MCF 10A (cell line): Measurements from ENCODE around the gene STYK1. TPM values are rescaled to one million over a fixed set of nuclear protein-coding genes. Genes with fewer than 3 reads are reported as not detected.

Experiments used
- BruUV-seq: library from RNA; stranded (reverse); fragments of 400-500 nt; replicated peaks from 2 replicates; lab custom pipeline; 2021; lab: Mats Ljungman, UMichigan
- CTCF ChIA-PET: fragments of 300-600 bp; sonication (Branson Sonifier 250); formaldehyde crosslinking; extraction: SDS; loops from one replicate; lab custom pipeline; 2021; ENCODE audit warnings: antibody characterized with exemption, inconsistent platforms; lab: Yijun Ruan, JAX
- POLR2A ChIA-PET: fragments of 300-600, 350-650 bp; sonication (Branson Sonifier 250); formaldehyde crosslinking; extraction: SDS; loops from one replicate; lab custom pipeline; 2020; ENCODE audit warnings: antibody characterized with exemption, inconsistent platforms; lab: Yijun Ruan, JAX
- DNase-seq: peaks from one replicate; pipeline ENCODE4 v3.0.0-alpha.2; 2018; ENCODE audit not compliant: unreplicated experiment
- H3K27ac Mint-ChIP-seq: one replicate; pipeline ENCODE4 v1.8.0; 2022; ENCODE audit warnings: mild to moderate bottlenecking, low read depth, mixed read lengths; ENCODE audit not compliant: unreplicated experiment
- H3K27me3 Mint-ChIP-seq: one replicate; pipeline ENCODE4 v1.8.0; 2022; ENCODE audit warnings: mixed read lengths; ENCODE audit not compliant: insufficient read depth, unreplicated experiment
- H3K36me3 Mint-ChIP-seq: one replicate; pipeline ENCODE4 v1.8.0; 2022; ENCODE audit warnings: mild to moderate bottlenecking, moderate library complexity, mixed read lengths; ENCODE audit not compliant: insufficient read depth, unreplicated experiment
- H3K4me1 Mint-ChIP-seq: one replicate; pipeline ENCODE4 v1.8.0; 2022; ENCODE audit warnings: mixed read lengths; ENCODE audit not compliant: insufficient read depth, unreplicated experiment
- H3K4me3 Mint-ChIP-seq: one replicate; pipeline ENCODE4 v1.8.0; 2022; ENCODE audit warnings: mild to moderate bottlenecking, moderate library complexity, mixed read lengths; ENCODE audit not compliant: unreplicated experiment
- H3K9me3 Mint-ChIP-seq: one replicate; pipeline ENCODE4 v1.8.0; 2022; ENCODE audit warnings: mixed read lengths; ENCODE audit not compliant: unreplicated experiment
- CTCF ChIP-seq: fragments of 200-600 bp; IDR thresholded peaks from one replicate; pipeline ENCODE4 v1.8.0; 2022; ENCODE audit warnings: antibody characterized with exemption, mild to moderate bottlenecking; ENCODE audit not compliant: unreplicated experiment
- intact Hi-C: fragments of 100-400 bp; cut with micrococcal nuclease; formaldehyde crosslinking; loops from 2 replicates; pipeline ENCODE4 v1.14.1; 2022
- total RNA-seq: library from RNA; stranded (reverse); gene quantifications from 2 replicates; pipeline ENCODE4 v1.2.3, GENCODE V29; 2022

Gene STYK1
- total RNA-seq, 1 experiment from 2014 or later: 0.14 TPM

DNA sequence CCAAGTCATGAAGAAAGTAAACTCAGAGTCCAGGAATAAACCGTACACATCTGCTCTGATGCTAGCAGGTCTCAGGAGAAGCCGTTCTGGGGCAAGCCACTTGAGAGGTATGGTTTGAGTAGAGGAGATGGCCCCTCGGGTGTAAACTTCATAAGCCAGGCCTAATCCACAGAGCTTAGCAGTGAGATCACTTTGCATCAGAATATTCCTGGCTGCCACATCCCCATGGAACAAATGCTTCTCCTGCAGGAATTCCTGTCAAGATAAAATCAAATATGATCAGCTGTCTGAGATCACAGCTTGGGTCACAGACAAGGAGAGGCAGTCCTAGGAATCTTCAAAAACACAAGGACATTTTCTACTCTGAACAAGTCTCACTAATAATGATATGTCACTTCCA lies 49.2 kb downstream of the STYK1 start:
- intact Hi-C loops: no loop called here
- Mint-ChIP-seq H3K9me3 (no peaks in the 10 kb centered on the region), H3K27me3 (no peaks in the 10 kb centered on the region), H3K4me1 (no peaks in the 10 kb centered on the region), H3K36me3 (no peaks in the 10 kb centered on the region), H3K27ac (no peak overlapping the region), H3K4me3 (no peak overlapping the region)
- no TSS peak for BruUV-seq
- DNase-seq: no peak
- CTCF ChIA-PET: no interaction called here
- TF ChIP-seq CTCF: no peak
- POLR2A ChIA-PET: interaction anchor here (0.7 kb wide), 1 partner anchor 9 kb away, joined by 4 read pairs; no protein-coding TSS in a partner anchor

- intact Hi-C loops: no loop called here
- no peak overlapping the region for H3K27ac Mint-ChIP-seq
Observed at GRCh38 chr12:10623131-10623530, 50.7 kb downstream of the STYK1 start.

GRCh38 chr12:10621278-10621677 lies 52.6 kb downstream of the STYK1 start:
- H3K4me1 Mint-ChIP-seq: peaks cover 8% of the 10 kb centered on the region
- H3K4me3 Mint-ChIP-seq: no peak overlapping the region
- no TSS peak for BruUV-seq

More at GRCh38 chr12:10623131-10623530, 50.7 kb downstream of the STYK1 start:
- CTCF ChIA-PET: no interaction called here
- no peak for DNase-seq
- Mint-ChIP-seq H3K4me3 (no peak overlapping the region), H3K36me3 (no peaks in the 10 kb centered on the region), H3K27me3 (no peaks in the 10 kb centered on the region), H3K9me3 (no peaks in the 10 kb centered on the region), H3K4me1 (peaks cover 4% of the 10 kb centered on the region)
- no TSS peak for BruUV-seq
- POLR2A ChIA-PET: no interaction called here
- TF ChIP-seq CTCF: no peak

More at GRCh38 chr12:10621278-10621677, 52.6 kb downstream of the STYK1 start:
- ChIA-PET POLR2A (interaction anchor here (1.4 kb wide), 1 partner anchor 10 kb away, joined by 3 read pairs; no protein-coding TSS in a partner anchor), CTCF (no interaction called here)
- no peak for TF ChIP-seq CTCF
- Mint-ChIP-seq H3K36me3 (no peaks in the 10 kb centered on the region), H3K27me3 (no peaks in the 10 kb centered on the region), H3K27ac (no peak overlapping the region), H3K9me3 (no peaks in the 10 kb centered on the region)
- no peak for DNase-seq
- intact Hi-C loops: no loop called here
